ENCODE measurements around the gene LTBP1. TPM values are rescaled to one million over a fixed set of nuclear protein-coding genes. Genes with fewer than 3 reads are reported as not detected.

Gene LTBP1
- total RNA-seq, 1 donor from 2014 or later, result 29.7 TPM

GRCh38 chr2:33292981-33293595 is 346.3 kb downstream of the LTBP1 start:
- DNase-seq (ENCODE audit: low read depth), result peak; percentile 61
- H3K27ac Mint-ChIP-seq (ENCODE audit: unreplicated experiment), result no peak overlapping the region
- H3K9me3 Mint-ChIP-seq (ENCODE audit: unreplicated experiment), result no peaks in the 10 kb centered on the region
- H3K4me1 Mint-ChIP-seq (ENCODE audit: low read depth, unreplicated experiment), result peaks cover 21% of the 10 kb centered on the region
- H3K27me3 Mint-ChIP-seq (ENCODE audit: low read depth, unreplicated experiment), result no peaks in the 10 kb centered on the region
- no peak overlapping the region for H2AFZ ChIP-seq (ENCODE audit: low read depth, low read length)
- H3K36me3 Mint-ChIP-seq (ENCODE audit: low read depth, unreplicated experiment), result no peaks in the 10 kb centered on the region
- H3K79me2 ChIP-seq (ENCODE audit: insufficient read depth, low read length), result no peaks in the 10 kb centered on the region
- no peaks in the 10 kb centered on the region for H4K20me1 ChIP-seq (ENCODE audit: insufficient read depth, low read length)
- no peak for TF ChIP-seq CTCF (IDR thresholded peaks at IDR 0.05; ENCODE audit: insufficient read depth, low read depth, low read length)
- TF ChIP-seq EZH2 (IDR thresholded peaks at IDR 0.05; ENCODE audit: insufficient read depth, low read length), result no peak
- no peaks in the 10 kb centered on the region for H3K27me3 ChIP-seq (ENCODE audit: insufficient read depth, low read length)
- H3K4me3 Mint-ChIP-seq (ENCODE audit: unreplicated experiment), result no peak overlapping the region
- no peak overlapping the region for H3K4me3 ChIP-seq (ENCODE audit: insufficient read depth, low read depth, low read length)
- H3K27ac ChIP-seq (ENCODE audit: low read depth, low read length), result no peak overlapping the region
- H3K9ac ChIP-seq (ENCODE audit: low read length), result no peak overlapping the region
- H3K9me3 ChIP-seq (ENCODE audit: insufficient read depth, low read depth, low read length), result no peaks in the 10 kb centered on the region
- H3K36me3 ChIP-seq (ENCODE audit: insufficient read depth, low read length), result peaks cover 10% of the 10 kb centered on the region
- peaks cover 37% of the 10 kb centered on the region for H3K4me1 ChIP-seq (ENCODE audit: insufficient read depth, low read length)
- no peak overlapping the region for H3K4me2 ChIP-seq (ENCODE audit: low read length)
- FAIRE-seq, result no peak

- peak; percentile 96 for DNase-seq (ENCODE audit: low read depth)
- Histone ChIP-seq H2AFZ (ENCODE audit: low read depth, low read length) (no peak overlapping the region), H3K9ac (ENCODE audit: low read length) (no peak overlapping the region), H3K4me3 (ENCODE audit: insufficient read depth, low read depth, low read length) (no peak overlapping the region), H3K27ac (ENCODE audit: low read depth, low read length) (peak overlapping the region; percentile 84), H3K36me3 (ENCODE audit: insufficient read depth, low read length) (peaks cover 27% of the 10 kb centered on the region), H3K4me1 (ENCODE audit: insufficient read depth, low read length) (peaks cover 16% of the 10 kb centered on the region), H3K79me2 (ENCODE audit: insufficient read depth, low read length) (no peaks in the 10 kb centered on the region), H3K9me3 (ENCODE audit: insufficient read depth, low read depth, low read length) (no peaks in the 10 kb centered on the region), H4K20me1 (ENCODE audit: insufficient read depth, low read length) (no peaks in the 10 kb centered on the region), H3K27me3 (ENCODE audit: insufficient read depth, low read length) (no peaks in the 10 kb centered on the region), H3K4me2 (ENCODE audit: low read length) (no peak overlapping the region)
- Mint-ChIP-seq H3K27ac (ENCODE audit: unreplicated experiment) (no peak overlapping the region), H3K36me3 (ENCODE audit: low read depth, unreplicated experiment) (no peaks in the 10 kb centered on the region), H3K9me3 (ENCODE audit: unreplicated experiment) (no peaks in the 10 kb centered on the region), H3K4me3 (ENCODE audit: unreplicated experiment) (no peak overlapping the region), H3K4me1 (ENCODE audit: low read depth, unreplicated experiment) (no peaks in the 10 kb centered on the region), H3K27me3 (ENCODE audit: low read depth, unreplicated experiment) (no peaks in the 10 kb centered on the region)
- peak; percentile 87 for FAIRE-seq
- TF ChIP-seq CTCF (IDR thresholded peaks at IDR 0.05; ENCODE audit: insufficient read depth, low read depth, low read length) (no peak), EZH2 (IDR thresholded peaks at IDR 0.05; ENCODE audit: insufficient read depth, low read length) (no peak)
Measured at GRCh38 chr2:33298233-33298632, 351.5 kb downstream of the LTBP1 start.

GRCh38 chr2:33301355-33301754 is 354.6 kb downstream of the LTBP1 start:
- Histone ChIP-seq H3K27ac (ENCODE audit: low read depth, low read length) (no peak overlapping the region), H3K4me3 (ENCODE audit: insufficient read depth, low read depth, low read length) (no peak overlapping the region), H3K4me1 (ENCODE audit: insufficient read depth, low read length) (peaks cover 16% of the 10 kb centered on the region), H3K4me2 (ENCODE audit: low read length) (no peak overlapping the region), H3K79me2 (ENCODE audit: insufficient read depth, low read length) (no peaks in the 10 kb centered on the region), H2AFZ (ENCODE audit: low read depth, low read length) (no peak overlapping the region), H3K27me3 (ENCODE audit: insufficient read depth, low read length) (no peaks in the 10 kb centered on the region), H3K9me3 (ENCODE audit: insufficient read depth, low read depth, low read length) (no peaks in the 10 kb centered on the region), H3K36me3 (ENCODE audit: insufficient read depth, low read length) (peaks cover 32% of the 10 kb centered on the region), H3K9ac (ENCODE audit: low read length) (no peak overlapping the region), H4K20me1 (ENCODE audit: insufficient read depth, low read length) (no peaks in the 10 kb centered on the region)
- H3K9me3 Mint-ChIP-seq (ENCODE audit: unreplicated experiment), result no peaks in the 10 kb centered on the region
- H3K36me3 Mint-ChIP-seq (ENCODE audit: low read depth, unreplicated experiment), result peaks cover 11% of the 10 kb centered on the region
- no peaks in the 10 kb centered on the region for H3K27me3 Mint-ChIP-seq (ENCODE audit: low read depth, unreplicated experiment)
- peaks cover 4% of the 10 kb centered on the region for H3K4me1 Mint-ChIP-seq (ENCODE audit: low read depth, unreplicated experiment)
- no peak overlapping the region for H3K4me3 Mint-ChIP-seq (ENCODE audit: unreplicated experiment)
- TF ChIP-seq CTCF (IDR thresholded peaks at IDR 0.05; ENCODE audit: insufficient read depth, low read depth, low read length) (no peak), EZH2 (IDR thresholded peaks at IDR 0.05; ENCODE audit: insufficient read depth, low read length) (no peak)
- DNase-seq (ENCODE audit: low read depth) (no peak), FAIRE-seq (no peak)
- H3K27ac Mint-ChIP-seq (ENCODE audit: unreplicated experiment), result no peak overlapping the region

Measured in astrocyte (in vitro differentiated cells and primary cell).